CD4-positive, alpha-beta T cell treated with Interleukin-21 for 1 hour (primary cell): ENCODE results near the gene HBE1.
"Not testable (repeated sequence)": the region's sequence is repeated elsewhere in the genome, so short reads cannot be mapped to it uniquely, and the experiment has no call there.

Experiments used
- DNase-seq: peaks from one replicate; pipeline ENCODE4 v3.0.0-alpha.2; 2020

HBE1 gene

GRCh38 chr11:5269715-5270147, at the start of gene HBE1:
HBE1 (minus strand) TSS chr11:5269945; CDS start chr11:5269890, 55 bp downstream.
- DNase-seq, result no peak

GRCh38 chr11:5317292-5317691, 47.5 kb upstream of the HBE1 start:
- DNase-seq, result no peak

GRCh38 chr11:5313326-5314023, 43.7 kb upstream of the HBE1 start:
- DNase-seq, result not testable (repeated sequence)

- DNase-seq, result no peak
These were observed 40.7 kb upstream of the HBE1 start for GRCh38 chr11:5310423-5310822.

DNA sequence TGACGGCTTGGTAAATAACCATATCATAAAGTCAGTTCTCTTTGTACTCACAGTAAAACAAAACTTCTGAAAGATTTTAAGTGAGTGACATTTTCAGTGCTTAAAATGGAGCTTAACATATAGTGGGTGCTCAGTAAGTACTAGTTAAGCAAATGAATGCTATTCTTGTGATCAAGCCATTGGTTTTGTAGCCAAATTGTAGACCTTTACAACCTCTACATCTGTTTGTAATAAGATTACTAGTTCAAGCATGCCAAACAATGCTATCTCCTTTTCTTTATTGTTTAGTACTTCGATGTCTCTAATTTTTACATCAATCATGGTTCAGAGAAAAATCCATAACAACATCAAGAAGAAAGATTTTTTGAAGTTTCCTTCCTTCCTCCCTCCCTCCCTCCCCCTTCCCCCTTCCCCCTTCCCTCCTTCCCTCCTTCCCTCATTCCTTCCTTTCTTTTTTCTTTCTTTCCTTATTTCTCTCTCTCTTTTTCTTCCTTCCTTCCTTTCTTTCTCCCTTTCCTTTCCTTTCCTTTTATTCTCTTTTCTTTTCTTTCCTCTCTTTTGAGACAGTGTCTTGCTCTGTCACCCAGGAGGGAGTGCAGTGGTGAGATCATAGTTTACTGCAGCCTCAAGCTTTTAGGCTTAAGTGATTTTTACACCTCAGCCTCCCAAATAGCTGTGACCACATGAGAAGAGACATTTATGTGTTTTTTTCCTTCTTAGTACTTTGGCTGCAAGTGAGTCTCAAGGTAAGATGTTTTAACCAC, 37.7 kb upstream of the HBE1 start:
- DNase-seq, result no peak

GRCh38 chr11:5304046-5304445, 34.3 kb upstream of the HBE1 start:
- DNase-seq, result no peak

GRCh38 chr11:5303626-5304025, 33.9 kb upstream of the HBE1 start:
- no peak for DNase-seq

DNA sequence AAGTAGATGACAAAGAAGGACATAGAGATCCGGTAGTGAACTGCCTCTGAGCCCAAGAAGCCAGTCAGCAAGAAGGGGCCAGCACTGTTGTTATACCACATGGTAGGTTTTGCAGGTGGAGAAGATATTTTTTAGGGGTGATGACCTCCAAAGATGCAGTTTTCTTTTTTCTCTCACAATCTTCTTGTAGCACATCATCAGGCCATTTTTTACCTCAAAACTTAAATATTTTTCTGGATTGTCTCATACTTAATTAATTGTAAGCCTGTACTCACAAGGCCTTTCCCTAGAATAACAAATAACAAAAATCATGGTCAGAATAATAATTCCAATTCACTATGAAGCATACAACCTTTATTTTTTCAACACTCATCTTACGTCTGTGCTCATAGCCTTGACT, 32.1 kb upstream of the HBE1 start, which contains the start of gene OR51B4:
TSS of gene OR51B4 (minus strand) at position 101 of the 400 bp plus-strand sequence. CDS start at position 101, 0 bp downstream.
- no peak for DNase-seq

DNA sequence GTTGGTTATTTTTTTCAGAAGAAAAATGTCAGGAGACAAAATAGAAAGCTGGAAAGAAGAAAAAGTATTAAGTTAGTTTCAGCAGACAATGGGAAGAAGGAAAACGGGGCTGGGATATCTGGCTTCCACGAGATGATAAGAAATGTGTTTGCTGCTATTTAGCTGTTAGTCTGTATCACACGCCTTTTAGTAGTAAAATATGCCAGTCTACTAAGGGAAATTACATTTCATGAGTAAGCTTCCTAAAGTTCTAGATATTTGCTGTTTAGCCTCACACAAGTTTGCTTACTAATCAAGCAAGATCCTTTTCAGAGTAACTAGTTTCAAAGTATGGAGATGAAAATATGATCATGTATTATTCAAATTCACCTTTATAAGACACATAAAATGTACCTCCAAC, 30.5 kb upstream of the HBE1 start:
- no peak for DNase-seq

GRCh38 chr11:5298451-5298850, 28.7 kb upstream of the HBE1 start:
- no peak for DNase-seq

GRCh38 chr11:5297721-5298323, 28.1 kb upstream of the HBE1 start:
- no peak for DNase-seq

DNA sequence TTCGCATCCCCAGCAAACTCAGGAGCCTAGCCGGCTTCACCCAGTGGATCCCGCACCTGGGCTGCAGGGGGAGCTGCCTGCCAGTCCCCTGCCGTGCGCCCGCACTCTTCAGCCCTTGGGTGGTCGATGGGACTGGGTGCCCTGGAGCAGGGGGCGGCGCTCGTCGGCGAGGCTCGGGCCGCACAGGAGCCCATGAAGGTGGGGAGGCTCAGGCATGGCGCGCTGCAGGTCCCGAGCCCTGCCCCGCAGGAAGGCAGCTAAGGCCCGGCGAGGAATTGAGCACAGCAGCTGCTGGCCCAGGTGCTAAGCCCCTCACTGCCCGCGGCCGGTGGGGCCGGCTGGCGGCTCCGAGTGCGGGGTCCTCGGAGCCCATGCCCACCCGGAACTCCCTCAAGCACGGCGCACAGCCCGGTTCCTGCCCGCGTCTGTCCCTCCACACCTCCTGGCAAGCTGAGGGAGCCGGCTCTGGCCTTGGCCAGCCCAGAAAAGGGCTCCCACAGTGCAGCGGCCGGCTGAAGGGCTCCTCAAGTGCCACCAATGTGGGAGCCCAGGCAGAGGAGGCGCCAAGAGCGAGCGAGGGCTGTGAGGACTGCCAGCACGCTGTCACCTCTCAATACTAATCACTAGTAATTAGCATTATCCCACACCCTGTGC, 24.7 kb upstream of the HBE1 start:
- DNase-seq, result not testable (repeated sequence)

DNA sequence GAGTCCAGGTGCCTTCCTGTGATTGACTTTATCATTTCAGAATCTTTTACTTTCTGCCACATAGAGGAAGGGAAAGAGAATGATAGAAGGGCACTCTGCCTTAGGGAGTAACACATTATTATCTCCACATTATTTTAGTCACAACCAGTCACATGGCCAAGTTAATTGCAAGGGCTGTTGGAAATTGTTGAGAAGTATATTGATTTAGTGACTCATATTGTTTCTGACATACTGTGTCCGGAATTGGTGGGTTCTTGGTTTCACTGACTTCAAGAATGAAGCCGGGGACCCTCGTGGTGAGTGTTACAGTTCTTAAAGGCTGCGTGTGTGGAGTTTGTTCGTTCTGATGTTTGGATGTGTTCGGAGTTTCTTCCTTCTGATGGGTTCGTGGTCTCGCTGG, 23.3 kb upstream of the HBE1 start:
- no peak for DNase-seq

DNA sequence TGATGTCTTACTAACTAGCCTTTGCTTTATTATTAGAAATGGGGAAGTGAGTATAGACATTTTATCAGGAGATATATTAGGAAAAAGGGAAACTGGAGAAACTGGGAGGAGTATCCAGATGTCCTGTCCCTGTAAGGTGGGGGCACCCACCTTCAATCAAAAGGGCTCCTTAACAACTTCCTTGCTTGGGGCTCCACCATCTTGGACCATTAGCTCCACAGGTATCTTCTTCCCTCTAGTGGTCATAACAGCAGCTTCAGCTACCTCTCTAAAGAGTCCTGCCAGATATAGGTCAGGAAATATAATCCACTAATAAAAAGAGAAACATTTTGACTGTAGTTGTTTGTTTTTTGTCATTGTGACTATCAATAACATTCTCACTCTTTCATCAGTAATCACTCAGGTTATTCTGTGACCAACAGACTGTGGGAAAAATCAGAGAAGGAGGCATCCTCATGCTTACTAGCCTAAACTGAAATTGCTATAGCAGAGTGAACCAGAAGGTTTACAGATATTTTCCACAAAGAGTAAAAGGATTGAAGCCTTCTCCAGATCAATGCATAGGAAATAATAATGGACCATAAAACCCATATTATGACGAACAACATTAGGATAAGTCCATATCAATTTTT, 21.6 kb upstream of the HBE1 start:
- DNase-seq, result no peak

DNA sequence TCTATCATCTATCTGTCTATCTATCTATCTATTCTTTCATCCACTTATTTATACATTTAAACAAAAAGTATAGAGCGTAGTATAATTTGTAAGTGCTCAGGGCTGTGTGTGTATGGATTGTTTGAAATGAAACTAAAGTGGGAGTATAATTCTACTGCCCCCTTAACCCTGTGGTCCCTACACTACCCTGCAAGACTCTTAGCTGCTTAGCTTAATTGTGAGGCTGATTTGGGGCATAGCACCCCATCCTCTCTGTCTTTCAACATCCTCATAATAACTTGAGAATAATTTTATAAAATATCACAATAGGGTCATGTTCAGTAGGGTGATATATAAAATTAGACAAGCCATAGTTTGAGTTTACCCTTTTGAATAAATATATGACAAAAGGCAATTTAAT, 20.4 kb upstream of the HBE1 start:
- no peak for DNase-seq

- DNase-seq, result no peak
These were observed 20.0 kb upstream of the HBE1 start for GRCh38 chr11:5289696-5290095.

GRCh38 chr11:5288906-5289550, 19.3 kb upstream of the HBE1 start:
- DNase-seq, result no peak

DNA sequence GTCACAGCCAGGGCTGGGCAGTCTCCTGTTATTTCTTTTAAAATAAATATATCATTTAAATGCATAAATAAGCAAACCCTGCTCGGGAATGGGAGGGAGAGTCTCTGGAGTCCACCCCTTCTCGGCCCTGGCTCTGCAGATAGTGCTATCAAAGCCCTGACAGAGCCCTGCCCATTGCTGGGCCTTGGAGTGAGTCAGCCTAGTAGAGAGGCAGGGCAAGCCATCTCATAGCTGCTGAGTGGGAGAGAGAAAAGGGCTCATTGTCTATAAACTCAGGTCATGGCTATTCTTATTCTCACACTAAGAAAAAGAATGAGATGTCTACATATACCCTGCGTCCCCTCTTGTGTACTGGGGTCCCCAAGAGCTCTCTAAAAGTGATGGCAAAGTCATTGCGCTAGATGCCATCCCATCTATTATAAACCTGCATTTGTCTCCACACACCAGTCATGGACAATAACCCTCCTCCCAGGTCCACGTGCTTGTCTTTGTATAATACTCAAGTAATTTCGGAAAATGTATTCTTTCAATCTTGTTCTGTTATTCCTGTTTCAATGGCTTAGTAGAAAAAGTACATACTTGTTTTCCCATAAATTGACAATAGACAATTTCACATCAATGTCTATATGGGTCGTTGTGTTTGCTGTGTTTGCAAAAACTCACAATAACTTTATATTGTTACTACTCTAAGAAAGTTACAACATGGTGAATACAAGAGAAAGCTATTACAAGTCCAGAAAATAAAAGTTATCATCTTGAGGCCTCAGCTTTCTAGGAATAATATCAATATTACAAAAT, 18.6 kb upstream of the HBE1 start:
- DNase-seq, result no peak

DNA sequence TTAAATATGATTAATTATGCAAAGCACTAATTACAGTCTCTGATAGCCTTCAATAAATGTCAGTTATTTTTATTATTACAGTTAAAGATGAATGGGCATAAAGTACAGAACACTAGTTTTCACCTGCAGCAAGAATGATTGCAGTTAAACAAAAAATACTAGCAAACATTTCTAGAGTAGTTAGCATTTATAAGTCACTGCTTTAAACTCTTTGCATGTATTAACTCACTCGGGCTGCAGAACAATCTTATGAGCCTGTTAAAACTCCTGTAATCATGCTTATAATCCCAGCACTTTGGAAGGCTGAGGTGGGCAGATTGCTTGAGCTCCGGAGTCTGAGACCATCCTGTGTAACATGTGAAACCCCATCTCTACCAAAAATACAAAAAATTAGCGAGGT, 17.2 kb upstream of the HBE1 start:
- no peak for DNase-seq

GRCh38 chr11:5286351-5286750, 16.6 kb upstream of the HBE1 start:
- no peak for DNase-seq

GRCh38 chr11:5285703-5286340, 16.1 kb upstream of the HBE1 start:
- no peak for DNase-seq
